Epidermal melanocyte (primary cell): ENCODE results near the gene ETV3L.
A peak's percentile ranks its signal among the peaks of the same experiment; 100 is the strongest.
"Not testable (repeated sequence)": the region's sequence is repeated elsewhere in the genome, so short reads cannot be mapped to it uniquely, and the experiment has no call there.

Source experiments
- DNase-seq: peaks from one replicate; pipeline ENCODE4 v3.0.0; 2011; ENCODE audit warnings: low spot score; ENCODE audit not compliant: insufficient read length

Gene ETV3L

DNA sequence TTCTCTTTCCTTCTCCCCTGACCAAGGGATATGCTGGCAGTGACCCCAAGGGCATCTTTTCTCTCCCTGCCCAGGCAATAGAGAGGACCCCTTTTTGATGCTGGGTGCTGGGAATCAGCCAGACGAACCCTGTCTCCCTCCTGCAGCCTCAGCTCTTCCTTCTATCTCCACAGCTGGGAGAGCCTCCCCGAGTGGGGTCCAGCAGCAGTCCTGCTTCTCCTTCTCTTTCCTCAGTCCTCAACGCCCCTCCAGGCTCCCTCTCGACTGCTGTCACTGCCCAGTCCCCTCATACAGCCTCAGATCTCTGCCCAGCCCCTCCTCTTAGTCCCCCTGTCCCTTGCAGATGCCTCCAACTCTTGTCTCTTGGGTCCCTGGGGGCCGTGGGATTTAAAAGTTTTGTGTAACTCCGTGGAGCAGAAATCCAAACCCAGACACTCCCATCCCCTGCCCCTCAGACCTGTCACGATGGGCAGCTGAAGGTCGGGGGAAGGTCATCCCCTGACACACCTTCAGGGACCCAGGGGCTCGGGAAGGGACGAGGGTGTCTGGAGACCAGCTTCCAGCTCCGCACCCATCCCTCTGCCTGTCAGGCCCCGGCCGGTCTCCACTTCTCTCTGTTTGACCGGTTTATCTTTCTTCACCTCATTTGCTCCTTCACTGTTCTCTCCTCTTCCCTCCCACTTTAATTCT, 5.8 kb upstream of the ETV3L start:
- DNase-seq: no peak

DNA sequence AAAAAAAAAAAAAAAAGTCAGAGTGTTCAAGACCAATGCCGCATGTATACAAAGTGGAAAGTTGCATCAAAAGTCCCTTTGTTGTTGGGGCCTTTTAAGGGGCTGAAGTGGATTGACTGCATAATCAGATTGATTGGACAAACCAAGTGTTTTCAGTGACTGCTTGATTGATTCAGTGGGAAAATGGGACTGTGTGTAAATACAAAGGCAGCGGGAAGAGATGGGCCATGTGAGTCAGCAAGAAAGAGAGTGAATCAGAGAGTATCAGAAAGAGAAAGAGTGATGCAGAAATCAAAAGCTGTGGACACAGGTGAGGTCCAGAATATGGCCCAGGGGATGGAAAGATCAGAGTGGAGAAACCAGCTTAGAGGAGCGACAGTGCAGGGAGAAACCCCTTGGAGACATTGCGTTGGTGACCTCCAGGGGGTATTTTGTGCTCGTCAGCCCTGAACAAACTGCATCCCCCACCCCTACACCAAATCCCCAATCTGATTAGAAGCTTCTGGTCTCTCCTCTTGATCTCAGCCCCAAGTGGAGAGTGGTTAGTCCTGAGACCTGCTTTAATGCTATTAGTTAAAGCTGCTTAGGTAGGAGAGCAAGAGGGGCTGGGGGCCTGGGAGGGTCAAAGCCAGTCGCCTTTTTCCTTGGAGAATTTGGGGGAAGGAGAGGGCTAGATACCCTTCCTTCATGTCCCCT, 5.1 kb upstream of the ETV3L start:
- no peak for DNase-seq

DNA sequence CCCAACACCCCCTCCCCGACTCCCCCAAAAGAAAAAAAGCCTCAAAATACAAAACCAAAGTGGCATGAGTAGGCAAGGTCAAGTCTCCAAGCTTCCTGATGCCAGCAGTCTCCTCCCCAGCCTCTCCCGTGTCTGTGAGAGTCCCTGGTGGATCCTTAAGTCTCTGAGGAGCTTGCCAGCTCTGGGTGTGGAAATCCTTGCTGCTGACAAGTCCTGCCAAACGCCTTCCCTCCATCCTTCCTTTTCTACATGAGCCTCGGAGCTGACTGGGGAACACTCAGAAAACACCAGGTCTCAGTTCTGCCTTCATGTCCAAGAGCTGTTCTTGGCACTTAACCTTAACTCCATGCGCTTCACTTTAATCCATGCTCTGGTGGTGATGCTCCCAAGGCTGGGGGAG, 3.7 kb upstream of the ETV3L start:
- no peak for DNase-seq

DNA sequence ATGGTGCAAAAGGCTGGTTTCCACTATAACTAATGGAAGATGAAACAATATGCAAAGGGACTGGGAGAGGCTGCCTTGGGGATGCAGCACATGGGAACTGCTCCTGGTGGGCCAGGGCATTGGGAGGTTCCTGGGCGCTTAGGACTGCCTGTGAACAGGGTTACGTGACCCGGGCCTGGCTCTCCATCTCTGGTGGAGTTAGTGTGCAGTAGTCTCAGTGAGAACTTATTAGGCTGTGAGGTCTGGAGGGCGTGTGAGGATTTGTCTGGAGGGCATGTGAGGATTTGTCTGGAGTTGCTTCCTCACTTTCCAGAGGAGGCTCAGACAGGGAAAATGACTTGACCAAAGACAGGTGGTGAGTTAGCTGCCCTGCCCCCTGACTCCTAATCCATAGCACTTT, 1.5 kb upstream of the ETV3L start:
- no peak for DNase-seq

DNA sequence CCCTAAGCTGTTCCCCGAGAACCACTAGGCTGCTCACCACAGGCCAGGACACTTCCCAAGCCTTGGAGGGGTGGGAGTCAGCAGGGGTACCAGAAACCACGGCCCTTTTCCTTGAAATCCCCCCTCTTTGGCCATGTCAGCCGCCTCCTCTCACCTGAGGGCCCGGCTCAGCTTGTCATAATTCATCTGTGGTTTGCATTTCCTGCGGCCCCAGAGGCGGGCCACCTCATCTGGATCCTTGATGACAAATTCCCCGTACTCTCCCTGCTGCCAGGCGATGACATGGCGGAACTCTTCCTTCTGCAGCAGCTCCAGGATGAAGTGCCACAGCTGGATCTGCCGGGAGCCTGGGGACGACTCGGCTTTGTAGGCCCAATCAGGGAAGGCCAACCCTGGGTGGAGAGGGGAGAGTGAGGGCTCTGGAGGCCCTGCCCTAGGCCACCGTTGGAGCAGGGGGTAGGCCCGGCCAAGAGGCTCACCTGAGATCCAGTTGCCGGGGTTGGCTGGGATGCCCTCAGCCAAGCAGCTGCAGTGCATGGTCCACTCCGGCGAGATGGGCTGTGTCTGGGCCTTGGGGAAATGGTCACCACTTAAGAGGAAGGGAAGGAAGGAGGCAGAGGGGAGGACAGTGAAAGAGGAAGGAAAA, 498 bp downstream of the ETV3L start:
- DNase-seq: not testable (repeated sequence)

DNA sequence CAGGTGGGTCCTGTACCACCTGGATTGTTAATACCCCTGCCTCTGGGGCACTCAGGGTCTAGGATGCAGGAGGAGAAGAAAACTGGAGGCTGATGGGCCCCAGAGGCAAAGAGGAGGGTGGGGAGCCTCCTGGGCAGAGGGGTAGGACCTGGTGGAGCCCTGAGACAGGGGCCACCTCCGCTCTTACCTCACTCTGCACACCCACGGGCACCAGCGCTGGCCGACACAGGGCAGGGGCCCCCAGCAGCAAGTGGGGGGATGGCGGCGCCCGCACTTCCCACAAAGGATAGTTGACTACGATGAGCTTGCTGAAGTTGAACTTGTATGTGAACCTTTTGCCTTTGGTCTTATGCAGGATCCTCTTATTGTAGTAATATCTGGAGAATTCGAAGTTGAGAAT, 1.1 kb downstream of the ETV3L start:
- DNase-seq: no peak

DNA sequence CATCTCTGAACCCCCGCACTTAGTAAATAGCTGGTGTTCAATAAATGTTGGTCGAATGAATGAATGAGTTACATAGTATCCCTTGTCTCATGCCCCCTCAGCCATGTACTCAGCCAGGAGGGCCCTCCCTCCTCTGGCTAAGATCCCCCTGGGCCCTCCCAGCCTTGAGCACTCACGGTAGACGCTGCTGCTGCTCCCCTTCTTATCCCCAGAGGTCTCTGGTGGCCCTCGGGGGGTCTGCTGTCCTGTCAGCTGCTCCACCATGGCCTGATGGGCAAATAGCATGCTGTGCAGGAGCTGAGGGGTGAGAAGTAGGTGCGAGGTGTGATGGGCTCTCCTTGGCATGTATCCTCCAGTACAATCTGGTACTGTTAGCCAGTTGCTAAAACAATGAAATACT, 1.9 kb downstream of the ETV3L start:
- no peak for DNase-seq

DNA sequence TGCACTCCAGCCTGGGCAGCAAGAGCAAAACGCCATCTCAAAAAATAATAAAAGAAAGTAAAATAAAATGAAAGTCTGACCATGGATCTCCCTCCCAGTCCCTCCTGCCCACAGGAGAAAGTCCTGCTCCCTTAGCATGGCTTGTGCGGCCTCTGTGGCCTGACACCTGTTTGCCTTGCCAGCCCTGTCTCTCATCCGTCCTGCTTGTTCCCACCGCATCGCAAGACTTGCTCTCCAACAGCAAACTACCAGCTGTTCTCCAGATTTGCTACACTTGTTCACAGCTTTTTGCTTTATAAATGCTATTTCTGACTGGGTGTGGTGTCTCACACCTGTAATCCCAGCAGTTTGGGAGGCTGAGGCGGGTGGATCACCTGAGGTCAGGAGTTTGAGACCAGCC, 2.7 kb downstream of the ETV3L start:
- no peak for DNase-seq

DNA sequence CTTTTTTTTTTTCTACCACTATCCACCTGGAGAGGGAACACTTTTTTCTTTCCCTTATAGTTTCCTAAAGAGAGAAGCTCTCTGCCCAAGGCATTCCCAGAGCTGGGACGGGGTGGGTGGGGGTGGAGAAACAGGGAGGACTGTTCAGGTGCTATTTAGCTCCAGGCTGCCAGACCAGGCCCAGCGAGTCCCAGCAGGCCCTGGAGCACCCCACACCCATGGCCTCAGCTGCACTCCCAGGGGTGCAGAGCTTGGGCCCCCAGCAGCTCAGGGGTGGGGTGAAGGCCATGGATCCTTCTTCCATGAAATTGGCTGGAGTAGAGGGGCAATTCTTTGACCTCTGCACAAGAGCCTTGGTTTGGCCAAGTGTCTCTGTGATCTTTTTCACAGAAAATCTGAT, 4.1 kb downstream of the ETV3L start:
- no peak for DNase-seq

DNA sequence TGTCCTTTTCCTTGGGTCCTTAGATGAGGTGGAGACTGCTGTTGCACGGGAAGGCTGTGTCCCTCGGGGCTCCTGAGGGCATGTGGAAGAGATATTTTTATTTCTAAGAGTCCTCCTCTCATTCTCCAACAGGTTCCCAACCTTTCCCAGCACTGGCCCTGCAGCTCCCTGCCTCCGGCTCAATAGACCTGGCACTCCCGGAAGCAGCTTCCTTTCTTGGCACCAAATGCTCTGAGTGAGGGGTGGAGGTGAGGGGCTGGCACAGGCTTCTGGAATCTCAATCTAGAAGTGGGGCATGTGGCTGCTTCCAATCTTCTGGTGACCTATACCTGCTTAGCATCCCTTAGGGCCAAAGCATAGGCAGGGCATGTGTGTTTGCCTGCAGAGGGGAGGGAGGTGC, 4.5 kb downstream of the ETV3L start:
- DNase-seq: no peak

DNA sequence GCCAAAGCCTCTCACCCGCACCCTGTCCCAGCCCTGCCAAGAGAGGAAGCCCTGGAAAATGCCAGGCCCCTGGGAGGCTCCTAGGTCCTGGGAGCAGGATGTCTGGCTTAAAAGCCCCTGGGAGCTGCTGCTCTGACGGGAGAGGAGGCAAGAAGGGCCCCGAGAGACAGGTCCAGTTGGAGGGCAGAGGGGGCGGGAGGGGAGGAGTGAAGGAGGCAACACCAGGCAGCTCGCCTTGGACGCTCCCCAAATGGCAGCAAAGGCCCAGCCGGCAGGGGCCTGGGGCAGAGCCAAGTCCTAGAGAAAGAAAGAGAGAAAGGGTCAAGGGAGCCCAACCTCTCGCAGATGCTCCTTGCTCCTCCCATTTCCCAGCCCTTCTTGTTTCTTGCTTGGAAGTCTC, 6.8 kb downstream of the ETV3L start:
- no peak for DNase-seq

DNA sequence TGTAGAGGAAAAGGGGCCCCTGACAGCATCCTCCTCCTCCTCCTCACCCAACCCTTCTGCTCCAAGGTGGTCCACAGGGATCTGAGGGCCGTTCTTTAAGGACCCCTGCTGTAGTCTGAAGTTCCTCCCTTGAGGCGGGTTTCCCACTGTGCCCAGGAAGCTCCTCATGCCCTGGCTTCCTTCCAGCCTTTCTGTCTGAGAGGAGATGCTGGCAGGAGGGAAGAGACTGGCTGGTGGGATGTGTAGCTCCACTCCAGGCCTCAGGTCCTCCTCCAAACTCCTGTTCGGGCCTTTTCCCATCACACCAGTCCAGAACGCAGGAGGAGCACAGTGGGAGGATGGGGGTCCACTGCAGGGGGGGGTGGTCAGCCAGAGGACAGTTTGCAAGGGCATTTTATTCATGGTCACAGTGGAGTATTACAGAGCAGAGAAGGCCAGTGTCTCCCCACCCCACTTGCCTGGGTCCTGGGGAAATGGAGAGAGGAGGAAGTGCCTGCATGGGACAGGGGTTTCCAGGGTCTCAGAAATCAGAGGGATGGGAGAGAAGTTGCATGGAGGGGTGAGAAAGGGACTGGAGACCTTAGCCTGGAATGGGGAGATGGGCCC, 7.8 kb downstream of the ETV3L start:
- DNase-seq: no peak

DNA sequence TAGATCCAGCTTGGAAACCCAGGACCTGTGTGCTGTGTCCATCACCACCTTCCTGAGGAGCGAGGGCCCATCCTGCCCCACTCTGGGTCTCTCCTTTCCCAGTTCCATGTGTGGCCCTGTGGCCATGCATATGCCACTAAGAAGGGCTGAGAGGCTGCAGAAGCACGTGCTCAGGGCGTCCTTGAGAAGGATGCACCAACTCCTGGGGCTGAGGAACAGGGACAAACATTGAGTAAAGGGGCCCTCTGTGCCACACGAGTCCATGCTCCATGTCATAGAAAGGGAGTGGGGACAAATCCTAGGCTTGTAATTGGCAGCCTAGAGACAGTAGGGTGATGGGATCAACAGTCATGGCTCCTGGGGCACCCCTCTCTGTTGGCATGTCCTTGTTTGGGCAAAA, 8.4 kb downstream of the ETV3L start:
- no peak for DNase-seq

DNA sequence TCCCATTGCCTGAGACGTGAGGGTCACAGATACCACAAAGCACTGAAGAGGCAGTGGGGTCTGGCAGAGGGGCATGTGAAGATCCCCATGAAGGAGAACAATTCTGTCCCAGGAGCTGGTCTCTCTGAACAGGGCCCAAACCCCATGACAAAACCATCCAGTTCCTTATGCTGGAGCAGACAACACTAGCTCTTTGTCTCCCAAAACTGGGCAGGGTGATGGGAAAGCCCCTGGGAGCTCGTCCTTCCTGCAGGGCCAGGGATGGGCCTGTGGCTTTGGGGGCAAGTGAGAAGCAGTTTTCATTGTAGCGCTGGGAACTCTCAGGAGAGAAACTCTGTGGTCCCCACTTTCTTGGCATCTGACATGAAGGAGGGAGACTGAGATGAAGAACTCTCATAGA, 8.8 kb downstream of the ETV3L start:
- DNase-seq: peak; percentile 59

DNA sequence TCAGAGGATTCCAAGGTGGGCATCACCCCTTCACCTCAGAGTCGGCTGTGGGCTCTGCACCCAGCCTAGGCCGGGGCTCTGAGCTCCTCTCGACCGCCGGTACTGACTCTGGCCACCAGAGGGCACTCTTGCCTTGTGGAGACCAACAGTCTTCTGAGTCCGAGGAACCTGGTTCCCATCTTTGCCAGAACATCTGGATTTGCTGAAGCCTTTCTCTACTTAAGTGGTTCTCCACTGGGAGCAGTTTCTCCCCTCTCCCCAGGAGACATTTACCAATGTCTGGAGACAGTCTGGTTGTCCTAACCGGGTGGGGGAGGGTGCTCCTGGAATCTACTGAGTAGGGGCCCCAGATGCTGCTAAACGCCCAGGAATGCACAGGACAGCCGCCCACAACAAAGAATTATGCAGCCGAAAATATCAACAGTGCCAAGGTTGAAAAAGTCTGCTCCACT, 9.4 kb downstream of the ETV3L start:
- peak; percentile 93 for DNase-seq

DNA sequence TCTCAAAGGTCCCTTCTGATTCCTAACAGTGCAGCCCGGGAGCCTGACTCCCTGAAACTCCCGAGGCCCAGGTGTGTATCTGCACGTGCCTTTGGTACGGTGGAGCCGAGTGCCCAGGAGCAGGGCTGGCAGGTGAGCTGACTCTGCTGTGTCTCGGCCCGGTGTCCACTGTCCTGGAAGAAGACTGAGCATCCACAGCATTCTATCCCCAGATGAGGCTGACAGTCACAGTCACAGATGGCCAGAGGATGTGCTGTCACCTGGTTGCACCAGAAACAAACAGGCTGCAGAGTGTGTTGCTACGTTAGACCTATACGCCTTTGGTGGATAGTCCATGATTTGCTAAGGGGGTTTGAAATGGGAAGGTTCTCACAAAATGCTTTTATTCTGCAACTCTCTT, 9.8 kb downstream of the ETV3L start:
- no peak for DNase-seq

DNA sequence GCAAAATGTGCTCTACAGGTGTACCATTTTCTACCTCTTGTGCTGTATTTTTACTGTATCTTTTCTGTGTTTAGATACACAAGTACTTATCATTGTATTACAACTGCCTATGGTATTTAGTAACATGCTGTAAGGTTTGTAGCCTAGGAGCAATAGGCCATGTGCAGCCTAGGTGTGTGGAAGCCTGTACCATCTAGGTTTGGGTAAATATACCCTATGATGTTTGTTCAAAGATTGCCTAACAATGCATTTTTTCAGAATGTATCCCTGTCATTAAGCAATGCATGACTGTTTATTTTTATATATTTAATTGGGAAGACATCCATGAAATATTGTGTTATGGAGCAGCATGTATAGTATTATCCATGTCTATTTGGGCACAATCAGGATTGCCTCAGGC, 11.0 kb downstream of the ETV3L start:
- peak; percentile 1 for DNase-seq

DNA sequence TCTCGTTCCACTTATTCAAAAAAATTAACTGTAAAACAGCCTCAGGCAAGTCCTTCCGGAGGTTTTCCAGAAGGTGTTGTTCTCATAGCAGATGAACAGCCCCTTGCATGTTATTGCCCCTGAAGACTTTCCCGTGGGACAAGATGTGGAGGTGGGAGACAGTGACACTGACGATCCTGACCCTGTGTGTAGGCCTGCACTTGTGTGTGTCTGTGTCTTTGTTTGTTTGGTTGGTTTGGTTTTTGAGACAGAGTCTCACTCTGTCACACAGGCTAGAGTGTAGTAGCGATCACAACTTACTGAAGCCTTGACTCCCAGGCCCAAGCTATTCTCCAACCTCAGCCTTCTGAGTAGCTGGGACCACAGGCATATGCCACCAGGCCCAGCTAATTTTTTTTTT, 12.6 kb downstream of the ETV3L start:
- no peak for DNase-seq

DNA sequence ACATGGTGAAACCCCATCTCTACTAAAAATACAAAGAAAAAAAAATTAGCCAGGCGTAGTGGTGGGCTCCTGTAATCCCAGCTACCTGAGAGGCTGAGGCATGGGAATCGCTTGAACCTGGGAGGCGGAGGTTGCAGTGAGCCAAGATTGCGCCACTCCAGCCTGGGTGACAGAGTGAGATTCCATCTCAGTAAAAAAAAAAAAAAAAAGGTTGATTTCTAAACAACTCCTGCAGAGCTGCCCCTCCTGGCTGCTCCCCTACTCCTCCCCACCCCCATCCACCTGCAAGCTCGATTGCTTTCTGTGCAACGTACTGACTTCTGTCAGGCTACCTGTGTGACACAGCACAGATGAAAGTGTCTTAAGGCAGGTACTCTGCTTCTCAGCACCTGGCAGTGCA, 13.3 kb downstream of the ETV3L start:
- DNase-seq: no peak

DNA sequence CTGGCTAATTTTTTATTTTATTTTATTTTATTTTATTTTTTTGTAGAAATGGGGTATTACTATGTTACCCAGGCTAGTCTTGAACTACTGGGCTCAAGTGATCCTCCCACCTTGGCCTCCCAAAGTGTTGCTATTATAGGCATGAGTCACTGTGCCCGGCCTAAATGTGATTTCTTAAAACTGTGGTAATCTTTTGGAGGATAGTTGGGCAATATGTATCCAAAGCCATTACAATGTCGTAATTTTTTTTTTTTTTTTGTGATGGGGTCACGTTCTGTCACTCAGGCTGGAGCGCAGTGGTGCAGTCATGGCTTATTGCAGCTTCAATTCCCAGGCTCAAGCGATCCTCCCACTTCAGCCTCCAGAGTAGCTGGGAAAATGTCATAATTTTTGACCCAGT, 14.2 kb downstream of the ETV3L start:
- no peak for DNase-seq

DNA sequence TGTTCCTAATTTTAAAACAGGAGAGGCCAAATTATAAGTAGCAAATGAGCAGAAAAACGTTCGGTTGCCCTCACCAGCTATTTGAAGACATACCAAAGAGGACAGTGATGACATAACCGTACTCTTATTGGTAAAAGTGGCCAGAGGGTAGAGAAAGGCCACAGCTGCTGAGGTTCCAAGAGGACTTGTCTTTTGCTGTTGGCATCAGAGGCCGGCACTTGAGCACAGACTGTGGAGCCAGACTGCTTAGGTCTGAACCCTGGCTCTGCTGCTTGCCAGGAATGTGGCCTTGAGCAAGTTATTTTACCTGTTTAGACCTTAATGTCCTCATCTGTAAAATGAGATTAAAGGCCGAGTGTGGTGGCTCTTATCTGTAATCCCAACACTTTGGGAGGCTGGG, 14.9 kb downstream of the ETV3L start:
- DNase-seq: no peak

DNA sequence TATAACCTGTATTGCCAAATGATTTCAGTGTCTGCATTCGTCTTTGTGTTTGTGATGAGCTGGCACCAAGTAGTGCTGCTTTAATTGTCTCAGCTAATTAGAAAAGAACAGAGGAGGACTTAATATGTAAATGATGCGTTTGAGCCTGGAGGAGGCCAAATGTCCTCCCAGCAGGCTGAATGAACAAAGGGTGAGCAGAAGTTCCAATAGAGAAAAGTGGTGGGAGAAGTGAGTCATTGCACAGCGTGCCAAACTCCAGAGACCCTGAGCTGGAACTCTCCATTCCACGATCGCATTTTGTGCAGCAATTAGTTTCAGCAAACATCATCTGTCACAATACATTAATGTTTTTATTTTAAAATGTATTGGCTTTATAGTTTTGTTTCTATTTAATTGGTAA, 17.9 kb downstream of the ETV3L start:
- DNase-seq: no peak
